ENCODE measurements around the gene SUMF1.
"Not testable (repeated sequence)": the region's sequence is repeated elsewhere in the genome, so short reads cannot be mapped to it uniquely, and the experiment has no call there.

The SUMF1 gene

DNA sequence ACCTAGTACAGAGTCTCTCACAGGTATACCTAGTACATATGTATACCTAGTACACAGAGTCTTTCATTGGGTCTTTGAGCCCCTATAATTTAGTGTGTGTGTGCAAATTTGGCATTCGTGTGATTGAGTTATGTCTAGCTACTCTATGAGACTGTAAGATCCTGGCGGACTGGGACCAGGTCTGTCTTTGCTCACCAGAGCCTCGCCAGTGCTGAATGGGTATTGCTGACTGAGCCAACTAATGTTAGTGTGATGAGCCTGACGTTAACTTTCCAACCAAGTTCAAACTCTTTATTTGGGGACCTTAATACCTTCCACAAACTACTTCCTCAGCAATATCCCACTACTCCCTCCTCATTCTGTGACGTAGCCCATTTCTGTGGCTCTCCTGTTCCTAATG, 128.3 kb downstream of the SUMF1 start:
- no peaks in the 10 kb centered on the region for H3K27me3 ChIP-seq (ENCODE audit: control insufficient read depth, insufficient read depth, low read length)
- H3K36me3 ChIP-seq (ENCODE audit: control insufficient read depth, insufficient read depth, low read length) = no peaks in the 10 kb centered on the region
- no peak for DNase-seq (ENCODE audit: low read depth, low spot score)
- H3K9me3 ChIP-seq (ENCODE audit: control insufficient read depth, insufficient read depth, low read length) = no peaks in the 10 kb centered on the region
- no peak overlapping the region for H3K4me3 ChIP-seq (ENCODE audit: low read length)
- WGBS (ENCODE audit: insufficient coverage, insufficient read length) = no CpG with 5 or more reads among the region's 5 CpGs
- no peaks in the 10 kb centered on the region for H3K4me1 ChIP-seq (ENCODE audit: control insufficient read depth, insufficient read depth, low read length)
- H3K27ac ChIP-seq (ENCODE audit: low read length) = no peak overlapping the region

DNA sequence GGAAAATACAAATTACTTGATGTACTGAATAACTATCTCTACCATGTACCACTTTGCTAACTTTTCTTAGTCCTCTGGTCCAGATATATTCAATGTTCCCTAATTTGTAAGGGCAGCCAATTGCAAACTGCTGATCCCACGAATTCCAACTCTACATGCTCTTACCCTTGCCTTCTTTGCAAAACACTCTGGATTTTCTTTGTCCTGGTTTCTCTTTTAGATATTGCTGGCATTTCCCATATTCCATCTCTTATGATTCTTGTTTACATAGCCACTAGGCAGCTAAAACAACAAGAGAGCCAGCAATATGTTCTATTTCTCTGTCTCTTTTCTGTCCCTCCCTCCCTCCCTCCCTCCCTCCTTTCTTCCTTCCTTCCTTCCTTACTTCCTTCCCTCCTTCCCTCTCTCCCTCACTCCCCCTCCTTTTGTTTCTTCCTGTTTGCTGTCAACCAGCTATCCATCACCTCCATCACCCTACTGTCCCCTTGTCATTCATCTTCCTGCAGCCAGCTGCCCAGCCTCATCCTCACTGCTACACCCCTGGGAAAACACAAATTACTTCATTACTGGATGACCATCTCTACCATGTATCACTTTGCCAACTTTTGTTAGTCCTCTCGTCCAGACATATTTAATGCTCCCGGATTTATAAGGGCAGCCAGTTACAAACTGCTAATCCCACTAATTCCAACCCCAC, 130.1 kb downstream of the SUMF1 start:
- Histone ChIP-seq H3K4me3 (ENCODE audit: low read length) (no peak overlapping the region), H3K9me3 (ENCODE audit: control insufficient read depth, insufficient read depth, low read length) (no peaks in the 10 kb centered on the region), H3K27me3 (ENCODE audit: control insufficient read depth, insufficient read depth, low read length) (no peaks in the 10 kb centered on the region), H3K4me1 (ENCODE audit: control insufficient read depth, insufficient read depth, low read length) (no peaks in the 10 kb centered on the region; the same call in 1 of the 2 replicates), H3K36me3 (ENCODE audit: control insufficient read depth, insufficient read depth, low read length) (no peaks in the 10 kb centered on the region), H3K27ac (ENCODE audit: low read length) (no peak overlapping the region)
- DNase-seq (ENCODE audit: low read depth, low spot score) = no peak
- no CpG with 5 or more reads among the region's 3 CpGs for WGBS (ENCODE audit: insufficient coverage, insufficient read length)

DNA sequence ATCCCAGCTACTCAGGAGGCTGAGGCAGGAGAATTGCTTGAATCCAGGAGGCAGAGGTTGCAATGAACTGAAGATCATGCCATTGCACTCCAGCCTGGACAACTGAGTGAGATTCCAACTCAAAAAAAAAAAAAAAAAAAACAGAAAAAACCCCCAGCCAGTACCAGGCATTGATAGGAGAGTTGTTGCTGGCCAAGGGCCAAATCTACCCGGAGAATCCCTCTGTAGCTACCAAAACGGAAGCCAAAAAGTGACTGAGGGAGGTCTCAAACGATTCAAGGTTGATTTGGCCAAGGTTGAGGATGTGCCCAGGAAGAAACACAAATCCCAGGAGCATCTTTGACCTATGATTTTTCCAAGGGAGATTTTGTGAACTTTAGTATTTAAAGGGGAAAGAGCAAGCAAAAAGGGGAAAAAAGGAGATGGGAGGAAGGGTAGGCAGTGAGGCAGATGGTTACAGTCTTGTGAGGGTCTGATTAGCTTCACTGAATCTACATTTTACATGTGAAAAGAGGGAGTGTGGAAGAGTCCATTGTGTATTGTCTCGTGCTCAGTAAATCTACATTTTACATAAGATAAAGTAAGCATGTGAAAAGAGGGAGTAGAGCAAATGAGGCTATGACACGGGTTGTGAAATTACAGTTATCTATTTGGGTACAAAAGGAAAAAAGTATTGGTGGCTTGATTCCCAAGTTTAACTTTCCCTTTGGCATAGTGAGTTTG, 131.1 kb downstream of the SUMF1 start:
- no CpG with 5 or more reads among the region's 5 CpGs for WGBS (ENCODE audit: insufficient coverage, insufficient read length)
- no peaks in the 10 kb centered on the region for H3K9me3 ChIP-seq (ENCODE audit: control insufficient read depth, insufficient read depth, low read length)
- no peaks in the 10 kb centered on the region; the same call in 1 of the 2 replicates for H3K4me1 ChIP-seq (ENCODE audit: control insufficient read depth, insufficient read depth, low read length)
- H3K4me3 ChIP-seq (ENCODE audit: low read length) = no peak overlapping the region
- no peak overlapping the region for H3K27ac ChIP-seq (ENCODE audit: low read length)
- no peaks in the 10 kb centered on the region for H3K36me3 ChIP-seq (ENCODE audit: control insufficient read depth, insufficient read depth, low read length)
- DNase-seq (ENCODE audit: low read depth, low spot score) = no peak
- no peaks in the 10 kb centered on the region for H3K27me3 ChIP-seq (ENCODE audit: control insufficient read depth, insufficient read depth, low read length)

DNA sequence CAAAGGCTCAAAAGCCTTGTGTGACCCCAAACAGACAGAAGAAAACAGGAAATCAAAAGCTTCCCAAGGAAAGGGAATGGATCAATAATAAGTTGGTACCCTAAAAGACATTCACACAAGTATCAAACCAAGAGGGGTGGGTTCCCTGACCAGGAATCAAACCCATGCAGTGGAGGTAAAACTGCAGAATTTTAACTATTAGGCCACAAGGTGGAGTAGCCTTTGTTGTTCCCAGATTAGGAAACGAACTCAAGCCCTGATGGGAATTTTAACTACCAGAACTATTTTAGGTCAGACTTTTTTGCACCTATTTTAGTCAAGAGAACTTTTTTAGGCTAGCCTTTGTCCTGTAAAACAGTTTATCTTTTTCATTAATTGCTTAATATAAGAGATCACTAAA, 132.5 kb downstream of the SUMF1 start:
- no CpG with 5 or more reads among the region's 1 CpG for WGBS (ENCODE audit: insufficient coverage, insufficient read length)

DNA sequence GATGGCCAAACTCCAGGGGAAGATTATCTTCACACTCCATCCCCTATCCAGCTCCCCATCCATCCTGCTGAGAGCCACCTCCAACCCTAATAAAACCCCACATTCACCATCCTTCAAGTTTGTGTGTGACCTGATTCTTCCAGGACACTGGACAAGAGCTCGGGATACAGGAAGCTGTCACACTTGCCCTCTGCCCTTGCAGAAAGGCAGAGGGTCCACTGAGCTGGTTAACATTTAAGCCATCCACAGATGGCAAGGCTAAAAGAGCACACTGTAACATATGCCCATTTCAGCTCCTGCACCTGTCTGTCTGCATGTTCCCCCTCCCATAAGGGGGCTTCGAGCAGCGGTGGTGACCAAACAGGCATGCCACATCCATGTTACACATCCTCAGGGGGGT, 134.1 kb downstream of the SUMF1 start:
- WGBS (ENCODE audit: insufficient coverage, insufficient read length) = no CpG with 5 or more reads among the region's 3 CpGs

More for the DNA sequence above, 132.5 kb downstream of the SUMF1 start:
- Histone ChIP-seq H3K27me3 (ENCODE audit: control insufficient read depth, insufficient read depth, low read length) (no peaks in the 10 kb centered on the region), H3K4me3 (ENCODE audit: low read length) (no peak overlapping the region), H3K9me3 (ENCODE audit: control insufficient read depth, insufficient read depth, low read length) (no peaks in the 10 kb centered on the region), H3K36me3 (ENCODE audit: control insufficient read depth, insufficient read depth, low read length) (no peaks in the 10 kb centered on the region), H3K4me1 (ENCODE audit: control insufficient read depth, insufficient read depth, low read length) (no peaks in the 10 kb centered on the region; the same call in 1 of the 2 replicates), H3K27ac (ENCODE audit: low read length) (no peak overlapping the region)
- DNase-seq (ENCODE audit: low read depth, low spot score) = no peak

DNA sequence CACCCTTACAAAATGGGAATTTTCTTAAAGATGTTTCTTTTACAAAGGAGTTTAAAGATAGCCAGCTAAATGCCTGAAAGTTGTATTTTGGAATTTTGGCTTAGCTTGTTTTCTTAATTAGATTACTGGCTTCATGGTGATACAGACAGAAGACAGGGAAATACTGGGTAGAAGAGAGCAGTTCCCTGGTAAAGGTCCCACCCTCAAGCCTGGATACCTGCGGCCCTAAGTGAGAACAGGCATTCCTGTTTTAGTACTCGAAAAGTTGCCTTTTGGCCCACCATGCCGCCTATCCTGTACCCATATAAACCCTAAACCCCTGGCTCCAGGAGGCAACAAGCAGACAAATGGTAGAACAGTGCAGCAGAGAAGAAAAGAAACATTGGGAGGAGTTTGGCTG, 134.5 kb downstream of the SUMF1 start:
- Histone ChIP-seq H3K36me3 (ENCODE audit: control insufficient read depth, insufficient read depth, low read length) (no peaks in the 10 kb centered on the region), H3K9me3 (ENCODE audit: control insufficient read depth, insufficient read depth, low read length) (no peaks in the 10 kb centered on the region), H3K27ac (ENCODE audit: low read length) (no peak overlapping the region), H3K4me3 (ENCODE audit: low read length) (no peak overlapping the region), H3K4me1 (ENCODE audit: control insufficient read depth, insufficient read depth, low read length) (no peaks in the 10 kb centered on the region; the same call in 1 of the 2 replicates), H3K27me3 (ENCODE audit: control insufficient read depth, insufficient read depth, low read length) (no peaks in the 10 kb centered on the region)
- WGBS (ENCODE audit: insufficient coverage, insufficient read length) = no CpG with 5 or more reads among the region's 3 CpGs
- no peak for DNase-seq (ENCODE audit: low read depth, low spot score)

More for the DNA sequence above, 134.1 kb downstream of the SUMF1 start:
- Histone ChIP-seq H3K27ac (ENCODE audit: low read length) (no peak overlapping the region), H3K4me3 (ENCODE audit: low read length) (no peak overlapping the region), H3K27me3 (ENCODE audit: control insufficient read depth, insufficient read depth, low read length) (no peaks in the 10 kb centered on the region), H3K9me3 (ENCODE audit: control insufficient read depth, insufficient read depth, low read length) (no peaks in the 10 kb centered on the region), H3K36me3 (ENCODE audit: control insufficient read depth, insufficient read depth, low read length) (no peaks in the 10 kb centered on the region), H3K4me1 (ENCODE audit: control insufficient read depth, insufficient read depth, low read length) (no peaks in the 10 kb centered on the region; the same call in 1 of the 2 replicates)
- DNase-seq (ENCODE audit: low read depth, low spot score) = no peak

DNA sequence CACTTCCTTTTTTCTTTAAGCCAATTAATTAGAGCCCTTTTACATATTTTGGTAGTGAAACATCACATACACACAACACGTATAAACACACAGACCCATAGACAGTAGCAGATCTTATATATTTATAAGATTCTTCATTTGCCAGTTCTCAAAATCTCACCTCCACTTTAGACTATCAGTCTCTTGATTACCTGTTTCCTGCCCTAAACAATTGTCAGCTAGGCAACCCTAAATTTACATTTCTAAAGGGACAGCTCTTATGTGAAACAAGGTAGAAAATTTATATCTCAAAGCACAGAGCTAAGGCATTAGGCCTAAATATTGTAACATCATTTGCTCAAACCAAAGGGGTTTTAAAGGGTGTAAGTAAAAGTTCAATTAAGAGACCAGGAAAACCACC, 135.0 kb downstream of the SUMF1 start:
- no peaks in the 10 kb centered on the region for H3K9me3 ChIP-seq (ENCODE audit: control insufficient read depth, insufficient read depth, low read length)
- no peak for DNase-seq (ENCODE audit: low read depth, low spot score)
- no CpG with 5 or more reads among the region's 1 CpG for WGBS (ENCODE audit: insufficient coverage, insufficient read length)

DNA sequence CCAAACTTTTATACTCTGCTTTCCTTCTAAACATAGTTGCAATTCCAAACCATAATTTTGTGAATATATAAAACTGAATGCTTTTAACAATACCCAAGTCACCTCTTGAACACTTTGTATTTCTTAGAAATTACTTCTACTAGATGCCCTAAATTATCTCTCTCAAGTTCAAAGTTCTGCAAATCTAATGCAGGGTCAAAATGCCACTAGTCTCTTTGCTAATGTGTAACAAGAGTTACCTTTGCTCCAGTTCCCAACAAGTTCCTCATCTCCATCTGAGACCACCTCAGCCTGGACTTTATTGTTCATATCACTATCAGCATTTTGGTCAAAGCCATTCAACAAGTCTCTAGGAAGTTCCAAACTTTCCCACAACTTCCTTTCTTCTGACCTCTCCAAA, 137.3 kb downstream of the SUMF1 start:
- not testable (repeated sequence) for DNase-seq (ENCODE audit: low read depth, low spot score); H3K4me3 ChIP-seq (ENCODE audit: low read length); H3K9me3 ChIP-seq (ENCODE audit: control insufficient read depth, insufficient read depth, low read length); H3K27me3 ChIP-seq (ENCODE audit: control insufficient read depth, insufficient read depth, low read length); H3K4me1 ChIP-seq (ENCODE audit: control insufficient read depth, insufficient read depth, low read length); H3K27ac ChIP-seq (ENCODE audit: low read length); H3K36me3 ChIP-seq (ENCODE audit: control insufficient read depth, insufficient read depth, low read length)

More for the DNA sequence above, 135.0 kb downstream of the SUMF1 start:
- H3K27ac ChIP-seq (ENCODE audit: low read length) = no peak overlapping the region
- H3K36me3 ChIP-seq (ENCODE audit: control insufficient read depth, insufficient read depth, low read length) = no peaks in the 10 kb centered on the region
- H3K27me3 ChIP-seq (ENCODE audit: control insufficient read depth, insufficient read depth, low read length) = no peaks in the 10 kb centered on the region
- H3K4me1 ChIP-seq (ENCODE audit: control insufficient read depth, insufficient read depth, low read length) = no peaks in the 10 kb centered on the region; the same call in 1 of the 2 replicates
- no peak overlapping the region for H3K4me3 ChIP-seq (ENCODE audit: low read length)

DNA sequence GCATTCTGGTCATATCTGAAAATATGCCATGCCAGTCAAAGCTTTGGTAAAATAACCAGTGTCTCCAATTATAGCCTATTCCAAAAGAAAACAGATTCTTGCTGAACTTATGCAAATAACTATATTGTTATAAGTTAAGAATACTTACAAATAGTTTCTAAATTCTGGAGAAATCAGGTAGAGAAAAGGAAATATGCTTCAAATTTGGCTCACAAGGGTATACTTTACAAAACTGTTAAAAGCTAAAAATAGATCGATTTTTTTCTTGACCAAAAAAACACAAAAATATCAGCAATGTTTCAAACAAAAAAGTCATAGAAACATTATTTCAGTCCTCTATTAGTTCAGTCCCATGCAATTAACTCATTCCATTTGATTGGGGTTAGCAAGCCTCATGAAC, 140.2 kb downstream of the SUMF1 start:
- Histone ChIP-seq H3K4me1 (ENCODE audit: control insufficient read depth, insufficient read depth, low read length) (no peaks in the 10 kb centered on the region), H3K9me3 (ENCODE audit: control insufficient read depth, insufficient read depth, low read length) (no peaks in the 10 kb centered on the region), H3K27ac (ENCODE audit: low read length) (no peak overlapping the region), H3K4me3 (ENCODE audit: low read length) (no peak overlapping the region), H3K36me3 (ENCODE audit: control insufficient read depth, insufficient read depth, low read length) (no peaks in the 10 kb centered on the region), H3K27me3 (ENCODE audit: control insufficient read depth, insufficient read depth, low read length) (no peaks in the 10 kb centered on the region)
- no peak for DNase-seq (ENCODE audit: low read depth, low spot score)
- no CpG with 5 or more reads among the region's 1 CpG for WGBS (ENCODE audit: insufficient coverage, insufficient read length)

DNA sequence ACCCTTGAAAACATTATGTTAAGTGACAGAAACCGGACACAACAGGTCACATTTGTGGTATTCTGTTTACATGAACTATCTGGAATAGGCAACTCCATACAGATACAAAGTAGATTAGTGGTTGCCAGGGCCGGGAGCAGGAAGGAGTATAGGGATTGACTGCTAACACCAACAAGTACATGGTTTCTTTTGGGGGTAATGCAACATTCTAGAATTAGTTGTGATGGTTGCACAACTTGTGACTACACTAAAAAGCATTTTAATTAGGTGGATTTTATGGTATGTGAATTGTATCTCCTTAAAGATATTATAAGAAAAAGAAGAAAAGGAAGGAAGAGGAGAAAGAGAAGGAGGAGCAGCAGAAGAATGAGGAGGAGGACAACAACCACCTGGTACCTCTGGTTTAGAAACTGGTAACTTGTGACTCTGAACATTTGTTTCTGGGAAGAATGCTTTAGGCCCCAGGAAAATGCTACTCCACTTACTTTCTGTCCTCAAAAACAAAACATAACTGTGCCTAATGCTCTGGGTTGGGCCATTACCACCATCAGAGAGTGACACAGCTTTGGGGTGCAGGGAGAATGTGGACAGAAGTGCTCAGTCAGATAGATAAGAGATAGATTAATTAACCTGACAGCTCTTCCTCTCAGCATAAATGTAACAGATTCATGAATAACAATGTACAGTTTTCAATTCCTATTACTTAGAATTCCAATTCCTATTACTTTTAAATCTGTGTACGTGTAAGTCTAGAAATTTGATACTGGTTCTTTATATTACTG, 143.6 kb downstream of the SUMF1 start:
- Histone ChIP-seq H3K4me3 (ENCODE audit: low read length) (no peak overlapping the region), H3K36me3 (ENCODE audit: control insufficient read depth, insufficient read depth, low read length) (no peaks in the 10 kb centered on the region), H3K4me1 (ENCODE audit: control insufficient read depth, insufficient read depth, low read length) (no peaks in the 10 kb centered on the region), H3K27me3 (ENCODE audit: control insufficient read depth, insufficient read depth, low read length) (no peaks in the 10 kb centered on the region), H3K9me3 (ENCODE audit: control insufficient read depth, insufficient read depth, low read length) (no peaks in the 10 kb centered on the region), H3K27ac (ENCODE audit: low read length) (no peak overlapping the region)
- no CpG with 5 or more reads among the region's 3 CpGs for WGBS (ENCODE audit: insufficient coverage, insufficient read length)
- DNase-seq (ENCODE audit: low read depth, low spot score) = no peak
